SK-N-MC (cell line): ENCODE data around the gene BLID.

Experiments
- DNase-seq: peaks from one replicate; pipeline ENCODE4 v3.0.0-alpha.2; 2011; ENCODE audit warnings: low read depth, low spot score
- H3K27ac ChIP-seq: fragments of 200-600 bp; sonication (generic); 2 replicates; pipeline ENCODE4 v1.5.1; 2016; ENCODE audit warnings: mixed run types
- H3K36me3 ChIP-seq: fragments of 200-600 bp; sonication (generic); 2 replicates; pipeline ENCODE4 v1.6.1; 2017; ENCODE audit warnings: antibody characterized with exemption, low read length, mixed read lengths; ENCODE audit not compliant: insufficient read depth
- H3K4me3 ChIP-seq: fragments of 200-600 bp; sonication (generic); 2 replicates; pipeline ENCODE4 v1.5.1; 2016
- H3K9ac ChIP-seq: fragments of 200-600 bp; sonication (generic); 2 replicates; pipeline ENCODE4 v1.8.0; 2017; ENCODE audit warnings: mixed run types, mixed read lengths; ENCODE audit not compliant: insufficient read length
- H3K9me3 ChIP-seq: fragments of 200-600 bp; sonication (generic); 2 replicates; pipeline ENCODE4 v1.6.1; 2017; ENCODE audit warnings: low read depth, mild to moderate bottlenecking, antibody characterized with exemption, low read length, moderate library complexity, mixed read lengths
- EZH2 ChIP-seq: fragments of 200-600 bp; sonication (generic); IDR thresholded peaks from one replicate; pipeline ENCODE4 v1.6.1; 2017; ENCODE audit warnings: antibody characterized with exemption
- FOXP2 ChIP-seq: optimal IDR thresholded peaks from 2 replicates; pipeline ENCODE3; 2011; ENCODE audit warnings: mild to moderate bottlenecking, moderate library complexity; ENCODE audit not compliant: insufficient read depth; ENCODE audit errors: extremely low read length, control extremely low read depth
- POLR2AphosphoS5 ChIP-seq: IDR thresholded peaks from 2 replicates; pipeline ENCODE4 v1.6.1; 2012; ENCODE audit warnings: mild to moderate bottlenecking, low read depth, low read length, borderline replicate concordance

The BLID gene

GRCh38 chr11:122145715-122146274, 29.8 kb upstream of the BLID start:
- no peaks in the 10 kb centered on the region for H3K36me3 ChIP-seq
- no peak for DNase-seq
- H3K4me3 ChIP-seq: no peak overlapping the region
- no peak for TF ChIP-seq FOXP2
- no peak for TF ChIP-seq POLR2AphosphoS5
- no peak for TF ChIP-seq EZH2
- no peak overlapping the region for H3K9ac ChIP-seq
- H3K27ac ChIP-seq: no peak overlapping the region
- no peaks in the 10 kb centered on the region for H3K9me3 ChIP-seq

DNA sequence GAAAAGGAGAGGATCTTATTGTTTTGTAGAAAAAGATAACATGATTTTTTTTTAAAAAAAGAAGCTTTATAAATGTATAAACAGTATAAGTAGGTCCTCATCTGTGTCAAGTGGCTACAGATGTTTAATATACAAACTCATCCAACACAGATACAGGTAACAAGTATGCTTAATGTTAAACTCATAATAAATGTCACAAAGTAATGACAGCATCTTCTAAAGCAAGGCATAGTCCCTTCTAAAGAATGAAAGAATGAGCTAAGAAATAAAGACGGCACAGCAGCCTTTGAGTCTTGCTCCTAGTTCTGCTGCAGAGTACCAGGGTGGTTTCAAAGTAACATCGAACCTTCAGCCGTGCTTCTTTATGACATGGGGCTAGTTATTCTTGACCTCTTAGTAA, 28.7 kb upstream of the BLID start:
- Histone ChIP-seq H3K27ac (no peak overlapping the region), H3K36me3 (no peaks in the 10 kb centered on the region), H3K9ac (no peak overlapping the region), H3K4me3 (no peak overlapping the region), H3K9me3 (no peaks in the 10 kb centered on the region)
- TF ChIP-seq FOXP2 (no peak), EZH2 (no peak), POLR2AphosphoS5 (no peak)
- DNase-seq: no peak

DNA sequence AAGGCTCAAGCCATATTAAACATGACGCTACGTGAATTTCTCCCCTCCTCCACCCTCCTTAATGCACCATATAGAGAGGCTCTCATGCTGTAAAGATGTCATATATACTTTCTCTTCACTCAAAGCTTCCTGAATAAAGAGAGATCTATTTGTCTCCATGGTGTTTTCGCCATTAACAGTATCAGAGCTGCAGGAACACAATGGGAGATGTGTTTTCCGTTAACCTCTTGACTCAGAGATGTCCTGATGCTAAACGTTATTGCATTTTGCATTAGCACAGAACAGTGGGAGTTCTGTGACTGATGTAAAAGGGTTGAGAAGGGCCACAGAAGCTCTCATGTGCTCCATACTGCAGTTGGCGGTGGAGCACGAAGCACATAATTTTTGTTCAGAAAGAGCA, 25.7 kb upstream of the BLID start:
- no peak overlapping the region for H3K27ac ChIP-seq

GRCh38 chr11:122140500-122140899, 24.5 kb upstream of the BLID start:
- DNase-seq: no peak
- H3K9me3 ChIP-seq: no peaks in the 10 kb centered on the region
- H3K9ac ChIP-seq: no peak overlapping the region
- no peak for TF ChIP-seq POLR2AphosphoS5
- TF ChIP-seq FOXP2: no peak
- no peak for TF ChIP-seq EZH2
- H3K36me3 ChIP-seq: no peaks in the 10 kb centered on the region
- no peak overlapping the region for H3K4me3 ChIP-seq
- H3K27ac ChIP-seq: no peak overlapping the region

More for the DNA sequence above, 25.7 kb upstream of the BLID start:
- no peaks in the 10 kb centered on the region for H3K36me3 ChIP-seq
- H3K4me3 ChIP-seq: no peak overlapping the region
- no peak overlapping the region for H3K9ac ChIP-seq
- TF ChIP-seq FOXP2 (no peak), POLR2AphosphoS5 (no peak), EZH2 (no peak)
- no peak for DNase-seq
- H3K9me3 ChIP-seq: no peaks in the 10 kb centered on the region

- Histone ChIP-seq H3K4me3 (no peak overlapping the region), H3K27ac (no peak overlapping the region), H3K36me3 (no peaks in the 10 kb centered on the region), H3K9me3 (no peaks in the 10 kb centered on the region), H3K9ac (no peak overlapping the region)
- DNase-seq: no peak
- no peak for TF ChIP-seq POLR2AphosphoS5
- TF ChIP-seq EZH2: no peak
- no peak for TF ChIP-seq FOXP2
Measured at GRCh38 chr11:122139595-122139866, 23.5 kb upstream of the BLID start.

DNA sequence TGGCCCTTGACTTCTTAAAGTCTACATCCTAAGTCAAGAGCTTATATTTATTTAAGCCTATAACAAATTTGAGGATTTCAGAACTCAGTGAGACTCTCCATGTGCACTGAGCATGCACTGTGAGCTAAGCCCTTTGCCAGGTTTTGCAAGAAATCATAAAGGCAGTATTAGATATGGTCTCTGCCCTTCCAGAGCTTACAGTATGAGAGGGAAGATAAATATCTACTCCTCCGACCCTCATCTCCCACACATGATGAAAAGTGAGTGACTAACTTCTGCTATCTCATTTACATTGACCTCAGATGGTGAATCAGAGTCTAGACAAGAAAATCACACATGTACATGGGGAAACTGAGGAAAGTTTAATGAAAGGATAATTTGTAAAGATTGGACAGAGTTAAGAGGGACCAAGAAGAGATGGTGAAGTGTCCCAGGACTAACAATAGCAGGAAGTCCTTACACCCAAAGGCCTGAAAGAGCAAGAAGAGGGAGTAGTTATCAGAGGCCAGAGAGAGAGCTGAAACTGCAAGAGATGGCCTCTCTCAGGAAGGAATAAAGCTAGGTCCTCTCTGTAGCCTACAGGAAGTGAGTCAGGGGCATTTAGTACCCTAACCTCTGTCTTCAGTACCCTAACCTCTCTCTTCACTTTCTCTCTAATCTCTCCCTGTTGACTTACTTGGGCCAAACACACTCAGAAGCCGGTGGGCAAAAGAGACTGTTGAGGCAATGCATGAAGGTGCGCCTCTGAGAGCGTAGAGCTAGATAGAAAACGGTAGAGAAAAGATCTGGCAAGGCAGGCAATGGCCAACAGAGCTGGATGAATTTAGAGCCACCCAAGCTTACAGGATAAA, 23.0 kb upstream of the BLID start:
- Histone ChIP-seq H3K9ac (no peak overlapping the region), H3K9me3 (no peaks in the 10 kb centered on the region), H3K36me3 (no peaks in the 10 kb centered on the region), H3K4me3 (no peak overlapping the region), H3K27ac (no peak overlapping the region)
- no peak for DNase-seq
- TF ChIP-seq FOXP2 (no peak), POLR2AphosphoS5 (no peak), EZH2 (no peak)

GRCh38 chr11:122137078-122137793, 21.2 kb upstream of the BLID start:
- no peak for DNase-seq
- Histone ChIP-seq H3K9me3 (no peaks in the 10 kb centered on the region), H3K27ac (no peak overlapping the region), H3K4me3 (no peak overlapping the region), H3K36me3 (no peaks in the 10 kb centered on the region), H3K9ac (no peak overlapping the region)
- TF ChIP-seq FOXP2 (no peak), EZH2 (no peak), POLR2AphosphoS5 (no peak)

DNA sequence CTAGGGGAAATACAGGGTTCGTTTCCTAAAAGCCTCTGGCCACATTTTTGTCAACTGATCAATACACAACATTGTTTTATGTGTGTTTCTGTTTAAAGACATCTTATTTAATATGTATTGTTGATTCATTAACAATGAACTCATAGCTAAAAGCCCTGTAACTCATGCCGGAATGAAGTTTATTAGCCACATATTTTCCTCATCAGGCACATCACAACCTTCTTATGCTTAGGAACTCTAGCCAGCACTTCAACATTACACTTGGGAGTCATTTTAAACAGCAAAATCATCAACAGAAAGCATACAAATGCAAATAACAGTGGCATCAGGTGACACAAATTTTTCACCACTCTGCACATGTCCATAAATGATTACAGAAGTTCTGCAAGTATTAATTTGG, 15.1 kb upstream of the BLID start:
- Histone ChIP-seq H3K36me3 (no peaks in the 10 kb centered on the region), H3K9ac (no peak overlapping the region), H3K27ac (no peak overlapping the region), H3K9me3 (no peaks in the 10 kb centered on the region), H3K4me3 (no peak overlapping the region)
- no peak for DNase-seq
- TF ChIP-seq EZH2: no peak
- no peak for TF ChIP-seq POLR2AphosphoS5
- TF ChIP-seq FOXP2: no peak

DNA sequence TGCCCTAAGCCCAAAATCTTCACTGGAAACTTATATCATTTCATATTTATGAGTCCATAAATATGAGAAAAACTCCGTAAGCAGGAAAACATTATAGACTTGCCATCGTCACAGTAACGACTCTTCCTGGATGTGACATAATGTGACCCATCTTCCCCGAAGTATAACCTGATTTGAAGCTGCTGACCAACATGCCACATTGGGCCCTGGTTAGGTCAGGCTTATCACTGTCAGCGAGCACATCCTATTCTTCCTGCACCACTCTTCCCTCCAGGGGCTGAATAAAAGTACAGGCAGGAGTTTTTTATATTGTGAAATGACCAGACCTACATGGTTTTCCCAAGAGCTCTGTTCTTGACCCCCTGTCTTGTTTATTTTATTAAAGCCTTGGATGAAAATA, 12.1 kb upstream of the BLID start:
- no peaks in the 10 kb centered on the region for H3K9me3 ChIP-seq
- no peak for DNase-seq
- H3K4me3 ChIP-seq: no peak overlapping the region
- no peak overlapping the region for H3K9ac ChIP-seq
- no peak overlapping the region for H3K27ac ChIP-seq
- TF ChIP-seq EZH2 (no peak), FOXP2 (no peak), POLR2AphosphoS5 (no peak)
- no peaks in the 10 kb centered on the region for H3K36me3 ChIP-seq
